Sigmoid colon (tissue), 4 donors: ENCODE results near the gene PGA4.
"Not testable (repeated sequence)": the region's sequence is repeated elsewhere in the genome, so short reads cannot be mapped to it uniquely, and the experiment has no call there.

Experiments used
- EP300 ChIP-seq, 4 donors: sonication (generic); formaldehyde crosslinking; IDR thresholded peaks; one replicate each; pipeline ENCODE4 v1.6.1; 2017; ENCODE audit warnings: antibody characterized with exemption in 4 of 4
- POLR2AphosphoS5 ChIP-seq, 4 donors: sonication (generic); formaldehyde crosslinking; IDR thresholded peaks; one replicate each; pipeline ENCODE4 v1.6.1; 2017; ENCODE audit warnings: antibody characterized with exemption in 4 of 4
- TF ChIP-seq, protein P1 (sequence below), 4 experiments: fragments of 450-650 bp in 3 of 4; fragments of 200-600 bp in 1 of 4; IDR thresholded peaks; one replicate each; pipeline ENCODE4 v1.5.1; 2016 to 2019; ENCODE audit warnings: antibody characterized with exemption in 4 of 4, mild to moderate bottlenecking in 3 of 4, moderate library complexity in 2 of 4

DNA sequence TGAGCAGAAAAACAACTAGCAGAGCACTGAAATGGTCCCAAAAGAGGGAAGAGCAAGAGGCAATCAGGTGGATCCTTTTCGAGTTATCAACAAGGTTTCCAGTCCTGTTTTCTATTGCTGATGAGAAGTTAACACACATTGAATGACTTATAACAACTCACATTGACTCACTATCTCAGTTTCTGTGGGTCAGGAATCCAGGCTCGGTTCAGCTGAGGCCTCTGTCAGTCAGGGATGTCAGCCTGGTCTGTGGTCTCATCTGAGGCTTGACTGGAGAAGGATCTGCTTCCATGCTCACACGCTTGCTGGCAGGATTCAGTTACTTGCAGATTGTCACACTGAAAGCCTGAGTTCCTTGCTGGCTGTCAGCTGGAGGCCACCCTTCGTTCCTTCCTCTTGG is 15.0 kb downstream of the PGA4 start:
- TF ChIP-seq EP300, POLR2AphosphoS5 (IDR thresholded peaks at IDR 0.05): not testable (repeated sequence)
- TF ChIP-seq, protein P1, sequence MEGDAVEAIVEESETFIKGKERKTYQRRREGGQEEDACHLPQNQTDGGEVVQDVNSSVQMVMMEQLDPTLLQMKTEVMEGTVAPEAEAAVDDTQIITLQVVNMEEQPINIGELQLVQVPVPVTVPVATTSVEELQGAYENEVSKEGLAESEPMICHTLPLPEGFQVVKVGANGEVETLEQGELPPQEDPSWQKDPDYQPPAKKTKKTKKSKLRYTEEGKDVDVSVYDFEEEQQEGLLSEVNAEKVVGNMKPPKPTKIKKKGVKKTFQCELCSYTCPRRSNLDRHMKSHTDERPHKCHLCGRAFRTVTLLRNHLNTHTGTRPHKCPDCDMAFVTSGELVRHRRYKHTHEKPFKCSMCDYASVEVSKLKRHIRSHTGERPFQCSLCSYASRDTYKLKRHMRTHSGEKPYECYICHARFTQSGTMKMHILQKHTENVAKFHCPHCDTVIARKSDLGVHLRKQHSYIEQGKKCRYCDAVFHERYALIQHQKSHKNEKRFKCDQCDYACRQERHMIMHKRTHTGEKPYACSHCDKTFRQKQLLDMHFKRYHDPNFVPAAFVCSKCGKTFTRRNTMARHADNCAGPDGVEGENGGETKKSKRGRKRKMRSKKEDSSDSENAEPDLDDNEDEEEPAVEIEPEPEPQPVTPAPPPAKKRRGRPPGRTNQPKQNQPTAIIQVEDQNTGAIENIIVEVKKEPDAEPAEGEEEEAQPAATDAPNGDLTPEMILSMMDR (IDR thresholded peaks at IDR 0.05) = not testable (repeated sequence)
